CD4-positive, alpha-beta T cell (primary cell): ENCODE results near the gene MTX3. TPM values are rescaled to one million over a fixed set of nuclear protein-coding genes. Genes with fewer than 3 reads are reported as not detected.

Experiments used
- ATAC-seq: fragments of 200-7000 bp; cut with Tn5 transposase; one replicate; pipeline ENCODE4 v1.10.0; 2022; ENCODE audit warnings: mild to moderate bottlenecking; ENCODE audit not compliant: poor library complexity
- CTCF ChIA-PET: fragments of 350-600 bp; sonication (Branson Sonifier 250); formaldehyde crosslinking; loops from one replicate; lab custom pipeline; 2021; ENCODE audit warnings: antibody characterized with exemption, inconsistent platforms; lab: Charles Lee
- POLR2A ChIA-PET: fragments of 350-600 bp; sonication (Branson Sonifier 250); formaldehyde crosslinking; loops from one replicate; lab custom pipeline; 2021; ENCODE audit warnings: antibody characterized with exemption, inconsistent platforms; lab: Charles Lee
- DNase-seq, 14 experiments: peaks; one replicate each; pipeline ENCODE4 v3.0.0-alpha.2; 2013 to 2020; ENCODE audit warnings: mixed read lengths in 2 of 14
- H3K27ac ChIP-seq, 2 donors: one replicate each; pipeline versions ENCODE4 v1.5.1 to v1.7.0; 2013; ENCODE audit warnings: low read length in 2 of 2, low read depth in 1 of 2, mild to moderate bottlenecking in 1 of 2
- H3K27me3 ChIP-seq, 2 experiments: 1 replicate in 1 of 2; 2 replicates in 1 of 2; pipeline versions ENCODE4 v1.6.1 to v1.7.0; 2013; ENCODE audit warnings: low read length in 2 of 2, control low read depth in 1 of 2, mild to moderate bottlenecking in 1 of 2, moderate library complexity in 1 of 2; ENCODE audit not compliant: insufficient read depth in 2 of 2, control insufficient read depth in 1 of 2
- H3K36me3 ChIP-seq: one replicate; pipeline ENCODE4 v1.6.1; 2013; ENCODE audit warnings: low read length, control low read depth; ENCODE audit not compliant: insufficient read depth
- H3K4me1 ChIP-seq: one replicate; pipeline ENCODE4 v1.6.1; 2013; ENCODE audit warnings: low read length, control low read depth; ENCODE audit not compliant: insufficient read depth
- H3K4me3 ChIP-seq: one replicate; pipeline ENCODE4 v1.5.1; 2013; ENCODE audit warnings: mild to moderate bottlenecking, low read length, moderate library complexity
- H3K9me3 ChIP-seq, 2 experiments: 1 replicate in 1 of 2; 2 replicates in 1 of 2; pipeline versions ENCODE4 v1.6.1 to v1.7.0; 2013; ENCODE audit warnings: low read length in 2 of 2, mild to moderate bottlenecking in 2 of 2, control low read depth in 1 of 2, moderate library complexity in 1 of 2; ENCODE audit not compliant: control insufficient read depth in 1 of 2, insufficient read depth in 1 of 2
- H3K27ac Mint-ChIP-seq: one replicate; pipeline ENCODE4 v1.8.0; 2020; ENCODE audit warnings: mixed read lengths
- H3K27me3 Mint-ChIP-seq: one replicate; pipeline ENCODE4 v1.8.0; 2021; ENCODE audit warnings: mixed read lengths
- H3K36me3 Mint-ChIP-seq: one replicate; pipeline ENCODE4 v1.8.0; 2021; ENCODE audit warnings: low read depth, mixed read lengths
- H3K4me1 Mint-ChIP-seq: one replicate; pipeline ENCODE4 v1.8.0; 2021; ENCODE audit warnings: low read depth, mixed read lengths
- H3K4me3 Mint-ChIP-seq: one replicate; pipeline ENCODE4 v1.8.0; 2020; ENCODE audit warnings: mild to moderate bottlenecking, mixed read lengths
- H3K9me3 Mint-ChIP-seq: one replicate; pipeline ENCODE4 v1.8.0; 2020; ENCODE audit warnings: mixed read lengths
- intact Hi-C, 2 experiments: fragments of 100-400 bp; cut with DNase I in 1 of 2; cut with micrococcal nuclease in 1 of 2; formaldehyde crosslinking; loops; one replicate each; pipeline versions ENCODE4 v1.15.1 to v1.9.0; 2023 to 2025; cut with DNase I, micrococcal nuclease
- total RNA-seq, 174 experiments: library from RNA in 2 of 174; stranded (reverse) in 2 of 174; gene quantifications; one replicate each; pipeline ENCODE4 v1.2.3 and lab custom pipeline; 2021 to 2026
- TF ChIP-seq, protein P1 (sequence below): fragments of 200-600 bp; IDR thresholded peaks from one replicate; pipeline ENCODE4 v1.8.0; 2022; ENCODE audit warnings: antibody characterized with exemption, mild to moderate bottlenecking

The MTX3 gene
- total RNA-seq, 2 experiments from 2014 or later = 25.6 to 26.5 TPM

DNA sequence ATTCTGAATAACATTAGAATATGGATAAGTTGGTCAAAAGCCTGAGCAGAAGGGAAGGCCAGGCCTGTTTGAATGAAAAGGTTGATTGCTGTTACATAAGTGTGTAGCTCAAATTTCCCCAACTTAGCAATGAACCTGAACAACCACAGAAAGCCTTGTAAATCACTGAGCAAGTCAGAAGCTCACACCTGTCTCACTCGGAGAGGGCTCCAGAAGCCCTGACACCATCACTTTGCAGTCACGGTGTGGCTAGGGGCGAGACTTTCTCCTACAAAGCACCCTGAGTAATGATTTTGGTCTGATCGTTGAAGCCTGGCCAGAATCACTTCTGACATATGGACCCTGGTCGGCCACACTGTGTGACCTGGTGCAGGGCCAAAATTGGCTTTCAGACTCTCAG lies 62.0 kb downstream of the MTX3 start:
- ChIA-PET POLR2A (no interaction called here), CTCF (no interaction called here)
- Histone ChIP-seq H3K27me3 (no peaks in the 10 kb centered on the region), H3K9me3 (peaks cover 0 to 6% of the 10 kb centered on the region in 2 experiments), H3K4me1 (no peaks in the 10 kb centered on the region), H3K36me3 (no peaks in the 10 kb centered on the region), H3K4me3 (no peak overlapping the region), H3K27ac (no peak overlapping the region)
- intact Hi-C loops = loop anchor here in 1 of 2 experiments (5.0 kb wide), 1 partner anchor 378 kb away; no protein-coding TSS in a partner anchor
- Mint-ChIP-seq H3K27me3 (no peaks in the 10 kb centered on the region), H3K4me1 (no peaks in the 10 kb centered on the region), H3K4me3 (no peak overlapping the region), H3K36me3 (no peaks in the 10 kb centered on the region), H3K27ac (no peak overlapping the region), H3K9me3 (no peaks in the 10 kb centered on the region)
- TF ChIP-seq, protein P1, sequence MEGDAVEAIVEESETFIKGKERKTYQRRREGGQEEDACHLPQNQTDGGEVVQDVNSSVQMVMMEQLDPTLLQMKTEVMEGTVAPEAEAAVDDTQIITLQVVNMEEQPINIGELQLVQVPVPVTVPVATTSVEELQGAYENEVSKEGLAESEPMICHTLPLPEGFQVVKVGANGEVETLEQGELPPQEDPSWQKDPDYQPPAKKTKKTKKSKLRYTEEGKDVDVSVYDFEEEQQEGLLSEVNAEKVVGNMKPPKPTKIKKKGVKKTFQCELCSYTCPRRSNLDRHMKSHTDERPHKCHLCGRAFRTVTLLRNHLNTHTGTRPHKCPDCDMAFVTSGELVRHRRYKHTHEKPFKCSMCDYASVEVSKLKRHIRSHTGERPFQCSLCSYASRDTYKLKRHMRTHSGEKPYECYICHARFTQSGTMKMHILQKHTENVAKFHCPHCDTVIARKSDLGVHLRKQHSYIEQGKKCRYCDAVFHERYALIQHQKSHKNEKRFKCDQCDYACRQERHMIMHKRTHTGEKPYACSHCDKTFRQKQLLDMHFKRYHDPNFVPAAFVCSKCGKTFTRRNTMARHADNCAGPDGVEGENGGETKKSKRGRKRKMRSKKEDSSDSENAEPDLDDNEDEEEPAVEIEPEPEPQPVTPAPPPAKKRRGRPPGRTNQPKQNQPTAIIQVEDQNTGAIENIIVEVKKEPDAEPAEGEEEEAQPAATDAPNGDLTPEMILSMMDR = no peak
- no peak for ATAC-seq
- no peak for DNase-seq

Other genes with a start within 250 kb of the MTX3 start
- under 1 TPM; 0.47 to 0.85 TPM for gene THBS4, start 44.1 kb upstream of the MTX3 start, total RNA-seq